Activated CD8-positive, alpha-beta memory T cell treated with anti-CD3 and anti-CD28 coated beads, Interleukin-2, amount 50 U/mL, for 24 hours (primary cell): Measurements from ENCODE around the gene PLS3.
"Not testable (repeated sequence)": the region's sequence is repeated elsewhere in the genome, so short reads cannot be mapped to it uniquely, and the experiment has no call there.

ENCODE experiments used
- DNase-seq: peaks from one replicate; pipeline ENCODE4 v3.0.0-alpha.2; 2020; ENCODE audit errors: extremely low read depth

The PLS3 gene, protein sequence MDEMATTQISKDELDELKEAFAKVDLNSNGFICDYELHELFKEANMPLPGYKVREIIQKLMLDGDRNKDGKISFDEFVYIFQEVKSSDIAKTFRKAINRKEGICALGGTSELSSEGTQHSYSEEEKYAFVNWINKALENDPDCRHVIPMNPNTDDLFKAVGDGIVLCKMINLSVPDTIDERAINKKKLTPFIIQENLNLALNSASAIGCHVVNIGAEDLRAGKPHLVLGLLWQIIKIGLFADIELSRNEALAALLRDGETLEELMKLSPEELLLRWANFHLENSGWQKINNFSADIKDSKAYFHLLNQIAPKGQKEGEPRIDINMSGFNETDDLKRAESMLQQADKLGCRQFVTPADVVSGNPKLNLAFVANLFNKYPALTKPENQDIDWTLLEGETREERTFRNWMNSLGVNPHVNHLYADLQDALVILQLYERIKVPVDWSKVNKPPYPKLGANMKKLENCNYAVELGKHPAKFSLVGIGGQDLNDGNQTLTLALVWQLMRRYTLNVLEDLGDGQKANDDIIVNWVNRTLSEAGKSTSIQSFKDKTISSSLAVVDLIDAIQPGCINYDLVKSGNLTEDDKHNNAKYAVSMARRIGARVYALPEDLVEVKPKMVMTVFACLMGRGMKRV

GRCh38 chrX:115560978-115561604, at the start of gene PLS3:
Gene PLS3, plus strand, starts transcription at chrX:115561174. Its CDS starts 49,077 bp downstream, at chrX:115610251.
- DNase-seq = no peak

DNA sequence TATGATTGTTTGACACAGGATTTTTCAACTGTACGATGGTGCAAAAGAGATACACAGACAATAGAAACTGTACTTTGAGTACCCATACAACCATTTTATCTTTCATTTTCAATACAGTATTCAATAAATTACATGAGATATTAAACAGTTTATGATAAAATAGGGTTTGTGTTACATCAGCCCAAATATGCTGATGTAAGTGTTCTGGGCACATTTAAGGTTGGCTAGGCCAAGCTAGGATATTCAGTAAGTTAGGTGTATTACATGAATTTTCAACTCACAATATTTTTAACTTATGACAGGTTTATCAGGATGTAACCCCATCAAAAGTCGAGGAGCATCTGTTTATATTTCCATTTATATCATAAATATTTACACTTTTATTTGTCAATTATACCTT, 42.9 kb upstream of the PLS3 start:
- no peak for DNase-seq

DNA sequence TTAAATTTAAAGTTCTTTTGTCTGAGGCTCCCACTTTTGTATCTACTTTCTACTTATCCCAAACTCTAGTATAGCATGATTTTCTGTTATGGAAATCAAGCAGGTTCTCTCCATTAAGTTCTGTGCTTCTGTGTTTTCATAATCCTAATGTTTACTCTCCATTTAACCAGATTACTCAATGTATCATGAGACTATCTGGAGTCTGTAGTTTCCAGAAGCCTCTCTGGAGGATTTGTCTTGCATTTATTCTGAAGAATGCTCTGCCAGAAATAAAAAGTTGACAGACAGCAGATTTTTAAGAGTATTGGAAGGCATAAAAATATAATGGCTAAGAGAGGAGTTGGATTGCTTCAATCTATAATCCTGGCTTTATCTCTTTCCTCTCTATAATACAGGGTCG, 39.2 kb upstream of the PLS3 start:
- no peak for DNase-seq

DNA sequence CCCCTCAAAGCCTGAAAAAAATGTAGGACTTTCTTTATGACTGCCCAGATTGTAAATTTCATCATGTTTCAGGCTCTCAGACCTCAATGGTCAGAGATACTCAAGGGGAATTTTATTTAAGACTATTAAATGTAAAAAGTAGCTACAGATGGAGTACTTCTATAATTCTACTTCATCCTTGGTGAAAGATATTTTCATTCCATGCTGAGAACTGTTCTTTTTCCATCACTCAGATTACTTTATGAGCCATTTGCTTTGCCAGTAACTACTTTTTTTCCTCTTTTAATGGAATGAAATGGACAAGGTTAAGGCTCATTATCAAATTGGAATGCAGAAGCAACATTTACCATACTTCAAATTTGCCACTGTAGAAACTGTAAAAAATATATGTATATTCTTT, 38.0 kb upstream of the PLS3 start:
- no peak for DNase-seq

GRCh38 chrX:115525486-115525885, 35.5 kb upstream of the PLS3 start:
- no peak for DNase-seq

GRCh38 chrX:115531818-115532403, 29.1 kb upstream of the PLS3 start:
- no peak for DNase-seq

DNA sequence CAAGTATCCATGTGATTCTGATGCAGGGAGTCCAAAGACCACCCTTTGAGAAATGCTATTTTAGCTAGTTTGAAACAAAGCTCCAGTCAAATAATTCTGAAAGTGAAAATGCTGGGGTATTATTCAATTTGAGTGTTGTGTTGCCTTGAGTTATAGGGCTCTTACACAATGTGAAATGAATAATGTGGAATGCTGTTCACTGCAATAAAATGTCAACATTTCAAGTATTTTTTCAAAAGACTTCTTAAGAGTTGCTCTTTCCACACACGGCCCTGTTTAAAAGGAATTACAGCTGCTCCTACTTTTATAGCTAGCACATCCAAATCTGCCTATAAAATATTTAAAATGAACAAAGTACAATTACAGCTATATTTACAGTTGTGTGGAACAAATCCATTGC, 27.5 kb upstream of the PLS3 start:
- no peak for DNase-seq

GRCh38 chrX:115534383-115534782, 26.6 kb upstream of the PLS3 start:
- no peak for DNase-seq

- DNase-seq = no peak
Measured at GRCh38 chrX:115535421-115535820, 25.6 kb upstream of the PLS3 start.

DNA sequence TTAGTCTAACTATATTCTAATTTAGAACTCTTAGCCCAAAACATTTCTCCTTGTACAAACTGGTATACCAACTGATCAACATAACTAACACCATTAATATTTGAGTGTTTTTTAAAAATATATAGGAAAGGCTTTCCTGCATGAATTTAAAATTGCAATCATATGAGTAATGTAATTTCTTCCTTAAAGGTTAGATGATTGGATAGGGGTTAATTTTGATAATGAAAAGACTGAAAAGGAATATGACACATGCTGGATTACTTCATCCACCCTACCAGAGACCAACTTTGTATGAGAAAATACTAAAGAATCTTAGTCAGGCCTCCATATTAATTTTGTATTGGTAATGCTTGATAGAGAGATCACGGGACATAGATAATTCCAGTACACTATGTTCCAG, 25.1 kb upstream of the PLS3 start:
- no peak for DNase-seq

GRCh38 chrX:115539841-115540240, 21.1 kb upstream of the PLS3 start:
- no peak for DNase-seq

DNA sequence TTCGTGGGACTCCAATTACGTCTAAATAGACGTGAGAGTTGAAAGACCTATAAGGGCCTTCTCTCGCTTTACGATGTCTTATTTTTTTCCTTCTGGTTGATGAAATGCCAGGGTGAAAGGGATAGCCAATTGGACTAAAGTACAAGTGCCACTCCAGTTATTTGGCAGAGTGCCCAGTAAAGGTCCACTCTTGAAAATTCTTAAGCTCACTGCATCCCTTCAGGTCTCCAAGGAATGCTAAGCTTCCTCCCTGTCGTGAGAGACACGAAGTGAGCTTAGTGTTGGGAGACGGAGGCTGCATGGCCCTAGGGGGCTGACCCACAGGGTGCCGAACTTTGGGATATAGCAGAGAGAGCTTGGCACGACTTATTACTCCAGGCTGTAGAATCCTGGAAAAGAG, 19.9 kb upstream of the PLS3 start:
- DNase-seq = not testable (repeated sequence)

GRCh38 chrX:115547448-115547847, 13.5 kb upstream of the PLS3 start:
- no peak for DNase-seq

GRCh38 chrX:115549008-115549407, 12.0 kb upstream of the PLS3 start:
- no peak for DNase-seq

- no peak for DNase-seq
Measured at GRCh38 chrX:115553171-115553570, 7.8 kb upstream of the PLS3 start.

DNA sequence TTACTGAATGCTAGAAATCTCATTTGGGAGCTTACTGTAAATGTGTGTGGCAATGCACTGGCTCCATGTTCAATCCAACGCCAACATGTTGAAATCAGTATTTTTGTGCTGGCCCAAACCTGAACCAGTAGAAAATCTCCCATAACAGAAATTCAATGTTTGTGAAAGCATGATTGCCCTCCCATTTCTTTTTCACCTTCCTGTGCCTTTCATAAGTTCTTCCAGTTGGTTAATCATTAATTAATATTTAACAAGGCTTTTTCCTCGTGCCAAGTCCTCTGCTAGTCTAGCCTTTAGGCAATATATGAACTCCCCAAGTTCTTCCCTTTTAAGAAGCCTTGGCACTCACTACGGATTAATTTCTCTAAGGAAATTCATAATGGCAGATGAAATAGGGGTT, 1.3 kb upstream of the PLS3 start:
- DNase-seq = no peak

- DNase-seq = no peak
Measured at GRCh38 chrX:115560211-115560977, 580 bp upstream of the PLS3 start.

DNA sequence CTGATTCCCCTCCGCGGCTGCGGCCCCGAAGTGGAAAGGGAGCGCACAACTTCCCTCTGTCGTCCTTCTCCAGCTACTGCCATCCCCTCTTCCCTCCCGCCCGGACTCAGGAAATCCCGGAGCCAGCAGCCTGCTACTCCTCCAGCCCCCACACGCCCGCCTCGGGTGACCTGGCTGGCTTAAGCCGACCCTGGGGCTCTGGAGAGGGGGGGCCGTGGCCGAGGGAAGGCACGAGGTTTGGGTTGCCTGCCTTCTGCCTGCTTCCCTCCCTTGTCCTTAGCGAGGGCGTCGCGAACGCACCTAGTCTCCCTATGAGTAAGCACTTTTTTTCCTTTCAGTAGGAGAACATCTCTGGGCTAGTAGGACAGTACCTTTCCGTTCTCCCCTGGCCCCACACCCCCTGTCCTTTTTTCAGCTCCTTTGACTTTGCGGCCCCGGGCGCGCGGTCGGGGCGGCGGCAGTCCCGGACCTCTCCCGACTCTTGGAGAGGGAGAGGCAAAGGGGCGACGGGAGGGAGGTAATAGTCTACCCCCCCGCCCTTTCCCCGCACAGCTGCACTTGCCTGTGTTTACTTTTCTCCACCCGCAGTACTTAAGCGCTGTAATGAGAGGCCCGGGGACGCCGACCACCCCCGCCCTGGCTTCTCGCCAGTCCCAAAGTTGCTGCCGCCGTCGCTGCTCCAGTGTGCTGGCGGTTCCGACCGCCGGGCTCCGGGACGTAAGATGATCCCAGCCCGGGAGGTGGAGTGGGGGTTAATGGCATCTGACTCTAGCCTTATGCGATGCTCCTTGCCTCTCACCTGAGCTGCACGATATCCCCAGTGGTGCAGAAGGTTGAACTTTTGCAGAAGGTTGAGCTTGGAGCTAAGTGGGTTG, 868 bp downstream of the PLS3 start:
- DNase-seq = no peak

DNA sequence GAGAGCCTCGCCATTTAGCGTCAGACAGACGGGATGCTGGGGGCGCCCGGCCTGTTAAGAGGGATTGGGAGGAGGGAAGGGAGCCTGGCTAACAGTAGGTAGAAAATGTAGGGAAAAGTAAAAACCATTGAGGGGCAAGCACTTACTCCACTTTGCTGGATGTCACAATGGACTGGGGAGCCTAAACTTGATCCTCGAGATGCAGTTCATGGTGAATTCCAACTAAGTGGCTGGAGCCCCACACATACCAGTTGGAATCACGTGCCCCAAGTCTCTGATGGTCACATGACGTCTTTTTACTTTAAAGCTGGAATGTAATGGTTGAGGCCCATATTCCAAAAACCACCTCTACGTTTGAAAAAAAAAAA, 1.5 kb downstream of the PLS3 start:
- DNase-seq = no peak

- no peak for DNase-seq
Measured at GRCh38 chrX:115563633-115564162, 2.7 kb downstream of the PLS3 start.

- no peak for DNase-seq
Measured at GRCh38 chrX:115564243-115564642, 3.3 kb downstream of the PLS3 start.
